ENCODE measurements around the gene TMEM39B.

DNA sequence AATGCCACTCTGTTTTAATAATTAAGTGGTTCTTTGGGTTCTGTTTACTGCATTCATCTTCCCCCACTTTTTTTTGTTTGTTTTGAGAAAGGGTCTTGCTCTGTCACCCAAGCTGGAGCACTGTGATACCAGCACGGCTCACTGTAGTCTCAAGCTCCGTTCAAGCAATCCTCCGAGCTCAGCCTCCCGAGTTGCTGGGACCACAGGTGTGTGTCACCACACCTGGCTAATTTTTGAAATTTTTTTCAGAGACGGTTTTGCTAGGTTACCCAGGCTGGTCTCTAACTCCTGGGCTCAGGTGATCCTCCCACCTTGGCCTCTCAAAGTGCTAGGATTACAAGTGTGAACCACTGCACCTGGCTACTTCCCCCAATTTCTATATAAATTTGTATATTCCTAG is 64.4 kb downstream of the TMEM39B start:
- no peak for TF ChIP-seq EZH2 (IDR thresholded peaks at IDR 0.05; ENCODE audit: borderline replicate concordance, low read depth, low read length, poor library complexity, severe bottlenecking)
- TF ChIP-seq, protein P1, sequence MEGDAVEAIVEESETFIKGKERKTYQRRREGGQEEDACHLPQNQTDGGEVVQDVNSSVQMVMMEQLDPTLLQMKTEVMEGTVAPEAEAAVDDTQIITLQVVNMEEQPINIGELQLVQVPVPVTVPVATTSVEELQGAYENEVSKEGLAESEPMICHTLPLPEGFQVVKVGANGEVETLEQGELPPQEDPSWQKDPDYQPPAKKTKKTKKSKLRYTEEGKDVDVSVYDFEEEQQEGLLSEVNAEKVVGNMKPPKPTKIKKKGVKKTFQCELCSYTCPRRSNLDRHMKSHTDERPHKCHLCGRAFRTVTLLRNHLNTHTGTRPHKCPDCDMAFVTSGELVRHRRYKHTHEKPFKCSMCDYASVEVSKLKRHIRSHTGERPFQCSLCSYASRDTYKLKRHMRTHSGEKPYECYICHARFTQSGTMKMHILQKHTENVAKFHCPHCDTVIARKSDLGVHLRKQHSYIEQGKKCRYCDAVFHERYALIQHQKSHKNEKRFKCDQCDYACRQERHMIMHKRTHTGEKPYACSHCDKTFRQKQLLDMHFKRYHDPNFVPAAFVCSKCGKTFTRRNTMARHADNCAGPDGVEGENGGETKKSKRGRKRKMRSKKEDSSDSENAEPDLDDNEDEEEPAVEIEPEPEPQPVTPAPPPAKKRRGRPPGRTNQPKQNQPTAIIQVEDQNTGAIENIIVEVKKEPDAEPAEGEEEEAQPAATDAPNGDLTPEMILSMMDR (conservative IDR thresholded peaks at IDR 0.05; ENCODE audit: low read depth, low read length): no peak
